CD4-positive, alpha-beta T cell treated with Interferon alpha-2 for 1 hour (primary cell): ENCODE data around the gene DNM3.
"Not testable (repeated sequence)": the region's sequence is repeated elsewhere in the genome, so short reads cannot be mapped to it uniquely, and the experiment has no call there.

Experiments
- DNase-seq, 2 donors: peaks; one replicate each; pipeline ENCODE4 v3.0.0-alpha.2; 2020 to 2022

Gene DNM3

GRCh38 chr1:172293429-172293828 is 452.1 kb downstream of the DNM3 start:
- DNase-seq, result no peak

- no peak for DNase-seq
These were observed 456.8 kb downstream of the DNM3 start for GRCh38 chr1:172298141-172298540.

GRCh38 chr1:172298911-172299310 is 457.6 kb downstream of the DNM3 start:
- no peak for DNase-seq

GRCh38 chr1:172299515-172299914 is 458.2 kb downstream of the DNM3 start:
- DNase-seq, result no peak

- not testable (repeated sequence) for DNase-seq
These were observed 466.2 kb downstream of the DNM3 start for GRCh38 chr1:172307508-172307907.

- DNase-seq, result no peak
These were observed 466.8 kb downstream of the DNM3 start for GRCh38 chr1:172308142-172308541.

- DNase-seq, result no peak
These were observed 467.3 kb downstream of the DNM3 start for GRCh38 chr1:172308577-172308976.

- no peak for DNase-seq
These were observed 479.4 kb downstream of the DNM3 start for GRCh38 chr1:172320733-172321132.

- no peak for DNase-seq
These were observed 480.2 kb downstream of the DNM3 start for GRCh38 chr1:172321451-172321850.

- no peak for DNase-seq
These were observed 481.1 kb downstream of the DNM3 start for GRCh38 chr1:172322219-172323061.

GRCh38 chr1:172323686-172324085 is 482.4 kb downstream of the DNM3 start:
- DNase-seq, result no peak

GRCh38 chr1:172324086-172324485 is 482.8 kb downstream of the DNM3 start:
- no peak for DNase-seq

GRCh38 chr1:172324761-172325160 is 483.5 kb downstream of the DNM3 start:
- no peak for DNase-seq

GRCh38 chr1:172325531-172325930 is 484.2 kb downstream of the DNM3 start:
- no peak for DNase-seq

GRCh38 chr1:172326136-172326535 is 484.8 kb downstream of the DNM3 start:
- no peak for DNase-seq

GRCh38 chr1:172328266-172328665 is 487.0 kb downstream of the DNM3 start:
- no peak for DNase-seq

- no peak for DNase-seq
These were observed 490.9 kb downstream of the DNM3 start for GRCh38 chr1:172332230-172332629.

GRCh38 chr1:172335377-172335776 is 494.1 kb downstream of the DNM3 start:
- no peak for DNase-seq

- no peak for DNase-seq
These were observed 497.0 kb downstream of the DNM3 start for GRCh38 chr1:172338295-172338735.

- DNase-seq, result no peak
These were observed 498.5 kb downstream of the DNM3 start for GRCh38 chr1:172339842-172340241.

- DNase-seq, result no peak
These were observed 499.2 kb downstream of the DNM3 start for GRCh38 chr1:172340520-172340919.

- DNase-seq, result no peak
These were observed 500.4 kb downstream of the DNM3 start for GRCh38 chr1:172341697-172342096.

GRCh38 chr1:172342584-172343239 is 501.4 kb downstream of the DNM3 start:
- DNase-seq, result no peak
